HG03280 (cell line): ENCODE measurements around the gene SDHAF2.
"Not testable (repeated sequence)": the region's sequence is repeated elsewhere in the genome, so short reads cannot be mapped to it uniquely, and the experiment has no call there.

Source experiments
- ATAC-seq: cut with Tn5 transposase; IDR thresholded peaks from one replicate; pipeline ENCODE4 v1.9.1; 2021; ENCODE audit warnings: mild to moderate bottlenecking, moderate library complexity; ENCODE audit not compliant: unreplicated experiment

The SDHAF2 gene

DNA sequence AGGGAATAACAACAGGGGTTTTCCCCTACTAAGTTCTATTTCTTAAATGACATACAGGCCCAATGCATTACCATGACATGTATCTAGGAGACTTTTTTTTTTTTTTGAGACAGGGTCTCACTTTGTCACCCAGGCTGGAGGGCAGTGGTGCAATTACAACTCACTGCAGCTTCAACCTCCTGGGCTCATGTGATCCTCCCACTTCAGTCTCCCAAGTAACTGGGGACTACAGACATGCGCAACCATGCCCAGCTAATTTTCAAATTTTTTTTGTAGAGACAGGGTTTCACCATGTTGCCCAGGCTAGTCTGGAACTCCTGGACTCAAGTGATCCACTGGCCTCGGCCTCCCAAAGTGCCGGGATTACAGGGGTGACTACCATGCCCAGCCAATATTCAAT lies 7.7 kb upstream of the SDHAF2 start:
- no peak for ATAC-seq

DNA sequence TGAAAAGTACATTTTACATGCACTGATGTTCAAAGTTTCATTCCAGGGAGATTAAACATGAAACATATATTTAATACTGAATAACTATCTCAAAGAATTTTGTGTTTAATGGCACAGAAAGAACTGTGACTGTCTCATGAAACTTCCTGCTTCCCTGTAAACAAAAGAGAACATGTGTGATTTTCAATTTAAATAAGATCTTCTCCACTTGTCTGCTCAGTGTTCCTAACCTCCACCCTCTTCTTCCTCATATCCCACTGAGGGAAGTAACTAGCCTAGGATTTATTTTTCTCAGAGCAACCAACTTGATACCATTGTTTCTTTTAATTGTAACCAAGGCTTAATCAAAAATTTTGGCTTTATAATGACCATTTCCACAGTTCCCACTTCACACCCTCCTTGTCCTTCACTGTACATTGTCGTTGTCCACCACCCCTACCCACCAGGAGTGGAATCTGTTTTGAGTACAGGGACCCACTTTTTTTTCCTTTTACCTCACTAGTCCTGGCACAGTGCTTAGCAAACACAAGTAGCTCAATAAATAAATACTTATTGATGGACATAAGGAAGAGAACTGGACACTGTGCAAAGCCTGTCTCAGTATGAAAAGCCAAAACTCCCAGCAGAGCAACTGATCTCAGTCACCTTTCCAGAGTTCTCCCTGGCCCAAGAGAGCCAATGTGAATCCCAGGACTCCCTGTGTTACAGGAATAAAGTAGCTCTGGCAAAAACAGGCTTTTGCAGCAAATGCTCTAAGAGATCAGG lies 4.4 kb upstream of the SDHAF2 start:
- ATAC-seq: no peak

DNA sequence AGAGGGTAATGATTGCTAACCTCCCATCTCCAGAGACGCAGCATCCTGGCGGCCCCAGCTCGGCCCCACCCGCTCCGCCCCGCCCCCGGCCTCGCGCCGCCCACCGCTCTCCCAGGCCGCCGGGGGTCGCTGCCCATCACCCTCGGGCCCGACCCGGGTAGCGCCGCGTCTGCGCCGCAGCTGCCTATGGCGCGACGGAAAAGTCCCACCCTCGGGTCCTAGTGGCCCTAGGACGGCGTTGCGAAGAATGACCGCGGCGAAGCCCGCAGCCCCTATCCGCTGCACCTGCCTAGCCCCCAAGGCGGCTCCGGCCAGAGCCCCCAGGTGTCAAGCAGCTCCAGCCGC lies 606 bp upstream of the SDHAF2 start:
- peak; percentile 56 for ATAC-seq

DNA sequence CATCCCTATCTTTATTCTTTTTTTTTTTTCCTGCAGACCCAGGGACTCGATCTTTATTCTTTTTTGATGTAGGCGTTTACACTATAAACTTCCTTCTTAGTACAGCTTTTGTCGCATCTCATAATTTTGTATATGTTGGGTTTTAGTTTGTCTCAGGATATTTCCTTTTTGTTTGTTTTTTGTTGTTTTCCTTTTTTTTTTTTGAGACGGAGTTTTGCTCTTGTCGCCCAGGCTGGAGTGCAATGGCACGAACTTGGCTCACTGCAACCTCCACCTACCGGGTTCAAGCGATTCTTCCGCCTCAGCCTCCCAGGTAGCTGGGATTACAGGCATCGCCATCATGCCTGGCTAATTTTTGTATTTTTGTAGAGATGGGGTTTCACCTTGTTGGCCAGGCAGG lies 915 bp downstream of the SDHAF2 start:
- not testable (repeated sequence) for ATAC-seq

GRCh38 chr11:61437496-61437895 lies 7.6 kb downstream of the SDHAF2 start:
- no peak for ATAC-seq

- ATAC-seq: no peak
Measured at GRCh38 chr11:61439615-61440014, 9.7 kb downstream of the SDHAF2 start.

DNA sequence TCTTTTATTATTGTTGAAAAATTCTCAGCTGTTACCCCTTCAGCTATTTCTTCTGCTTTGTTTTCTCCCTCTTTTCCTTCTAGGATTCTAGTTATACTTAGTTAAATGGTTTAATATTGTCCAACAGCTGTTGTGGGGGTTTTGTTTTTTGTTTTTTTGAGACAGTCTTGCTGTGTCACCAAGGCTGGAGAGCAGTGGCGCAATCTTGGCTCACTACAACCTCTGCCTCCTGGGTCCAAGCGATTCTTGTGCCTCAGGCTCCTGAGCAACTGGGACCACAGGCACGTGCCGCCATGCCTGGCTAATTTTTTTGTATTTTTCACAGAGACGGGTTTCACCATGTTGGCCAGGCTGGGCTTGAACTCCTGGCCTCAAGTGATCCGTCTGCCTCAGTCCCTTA lies 12.7 kb downstream of the SDHAF2 start:
- ATAC-seq: no peak

- no peak for ATAC-seq
Measured at GRCh38 chr11:61445516-61445915, 15.6 kb downstream of the SDHAF2 start.

DNA sequence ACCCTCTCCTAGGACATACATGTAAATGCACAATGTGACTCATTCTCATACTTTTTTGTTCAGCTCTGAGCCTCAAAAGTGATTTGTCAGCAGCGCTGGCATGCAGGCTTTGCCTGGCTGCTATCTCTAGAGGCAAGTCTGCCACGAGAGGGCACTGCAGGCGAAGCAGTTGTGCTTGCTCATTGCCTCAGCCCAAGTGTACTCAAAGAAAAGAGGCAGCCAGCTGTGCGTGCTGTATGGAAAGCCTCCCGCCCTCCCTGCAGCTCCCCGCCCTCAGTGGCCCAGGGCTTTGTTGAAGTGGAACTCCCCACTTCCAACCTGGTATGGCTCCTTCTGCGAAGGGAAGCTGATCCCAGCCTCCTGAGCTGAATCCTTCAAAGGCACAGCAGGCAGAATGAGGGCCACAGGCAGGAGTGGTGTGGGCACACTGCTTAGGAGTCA lies 16.3 kb downstream of the SDHAF2 start:
- ATAC-seq: peak; percentile 81

DNA sequence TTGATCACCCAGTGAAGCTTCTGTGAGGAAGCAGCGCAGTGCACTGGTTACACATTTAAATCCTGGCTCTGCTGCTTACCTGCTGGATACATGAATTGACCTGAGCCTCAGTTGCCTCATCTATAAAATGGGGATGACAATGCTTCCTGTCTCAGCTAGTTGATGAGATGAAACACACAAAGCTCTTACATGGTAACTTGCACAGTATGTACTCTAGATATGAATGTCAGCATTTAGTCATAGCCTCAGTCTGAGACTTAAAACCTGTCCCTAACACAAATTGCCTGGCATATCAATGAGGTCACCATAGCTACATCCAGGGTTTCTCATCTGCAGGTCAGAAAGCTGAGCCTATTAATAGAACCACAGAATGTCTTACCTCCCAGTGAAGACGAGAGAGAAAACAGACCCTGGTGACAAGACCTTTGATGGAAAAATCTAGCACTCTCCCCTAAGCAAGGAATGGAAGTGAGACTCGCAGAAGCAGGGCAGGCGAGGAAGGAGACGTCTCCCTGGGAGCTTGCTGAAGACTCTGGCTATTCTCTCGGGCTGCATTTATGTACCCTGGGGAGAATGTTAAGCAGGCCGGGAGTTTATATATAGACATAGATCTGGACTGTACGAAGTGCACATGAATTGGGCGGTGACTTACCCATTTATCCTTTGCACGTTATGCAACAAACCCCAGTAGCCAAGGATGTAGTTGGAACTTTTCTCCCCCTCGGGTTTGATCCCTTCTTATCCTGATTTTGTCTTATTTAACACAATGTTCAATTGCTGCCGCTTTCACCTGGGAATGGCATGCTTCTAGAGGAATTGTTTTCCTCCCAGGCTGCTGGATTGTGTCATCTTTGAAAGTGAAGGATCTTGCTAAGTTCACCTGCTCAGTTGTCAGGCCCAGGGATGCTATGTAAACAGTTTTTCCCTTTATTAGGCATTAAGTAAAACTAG lies 18.0 kb downstream of the SDHAF2 start:
- no peak for ATAC-seq

DNA sequence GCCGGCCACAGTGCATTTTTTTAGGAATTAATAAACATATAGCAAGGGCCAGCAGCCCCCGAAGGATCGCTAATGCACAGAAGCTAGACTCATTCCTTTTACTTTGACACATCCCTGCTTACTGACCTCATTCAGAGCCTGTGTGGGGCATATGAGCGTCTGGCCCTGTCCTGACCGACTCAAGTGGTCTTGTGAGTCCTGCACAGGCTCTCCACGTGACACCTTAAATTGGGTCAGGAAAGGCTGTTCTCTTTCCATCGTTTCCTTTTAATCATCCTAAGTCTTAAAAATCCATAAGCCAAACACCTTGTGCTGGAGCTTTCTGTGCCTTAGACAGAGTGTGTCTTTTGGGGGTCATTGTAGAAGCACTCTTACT lies 18.6 kb downstream of the SDHAF2 start:
- ATAC-seq: no peak

- no peak for ATAC-seq
Measured at GRCh38 chr11:61452825-61453224, 22.9 kb downstream of the SDHAF2 start.

- ATAC-seq: no peak
Measured at GRCh38 chr11:61453695-61454094, 23.8 kb downstream of the SDHAF2 start.

- ATAC-seq: no peak
Measured at GRCh38 chr11:61454520-61454919, 24.6 kb downstream of the SDHAF2 start.

DNA sequence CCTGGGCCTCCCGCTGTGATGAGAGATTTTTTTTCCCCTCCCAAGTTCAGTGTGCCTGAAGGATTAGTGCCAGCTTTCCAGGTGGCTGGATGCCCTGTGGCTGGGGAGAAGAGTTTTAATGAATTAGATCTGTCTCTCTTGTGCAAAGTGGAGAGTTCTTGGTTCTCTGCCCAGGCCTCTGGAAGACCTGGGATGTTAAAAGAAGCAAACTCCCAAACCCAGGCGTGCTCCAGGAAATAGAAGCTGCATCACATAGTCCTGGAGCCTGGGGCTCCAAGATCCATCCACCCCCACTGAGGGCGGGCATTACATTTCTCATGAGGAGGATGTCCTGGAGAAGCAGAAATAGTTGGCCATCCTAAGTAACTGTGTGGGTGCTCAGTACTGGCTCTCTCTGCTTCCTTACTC lies 30.6 kb downstream of the SDHAF2 start:
- ATAC-seq: no peak

DNA sequence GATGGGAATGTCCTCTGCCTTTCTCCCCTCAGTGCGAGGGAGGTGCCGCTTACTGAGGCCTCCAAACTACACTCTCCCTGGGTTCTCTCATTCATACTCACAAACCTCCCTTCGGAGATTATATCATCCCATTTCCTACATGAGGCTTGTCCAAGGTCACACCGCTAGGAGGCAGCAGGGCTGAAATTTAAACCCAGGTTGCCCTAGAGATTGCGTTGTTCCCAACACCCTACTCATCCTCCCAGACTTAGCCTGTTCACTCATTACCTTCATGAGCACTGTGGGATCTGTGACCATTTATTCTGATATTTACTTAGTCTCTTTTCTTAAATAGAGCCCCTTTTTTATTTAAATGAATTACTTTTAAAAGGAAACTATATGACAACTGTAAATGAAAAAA lies 31.1 kb downstream of the SDHAF2 start:
- no peak for ATAC-seq

DNA sequence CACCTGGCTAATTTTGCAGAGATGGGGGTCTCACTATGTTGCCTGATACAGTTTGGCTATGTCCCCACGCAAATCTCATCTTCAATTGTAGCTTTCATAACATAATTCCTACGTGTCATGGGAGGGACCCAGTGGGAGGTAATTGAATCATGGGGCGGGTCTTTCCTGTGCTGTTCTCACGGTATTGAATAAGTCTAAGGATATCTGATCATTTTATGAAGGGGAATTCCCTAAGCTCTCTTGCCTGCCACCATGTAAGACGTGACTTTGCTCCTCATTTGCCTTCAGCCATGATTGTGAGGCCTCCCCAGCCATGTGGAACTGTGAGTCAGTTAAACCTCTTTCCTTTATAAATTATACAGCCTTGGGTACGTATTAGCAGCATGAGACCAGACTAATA lies 37.7 kb downstream of the SDHAF2 start:
- ATAC-seq: not testable (repeated sequence)

- ATAC-seq: no peak
Measured at GRCh38 chr11:61468002-61468401, 38.1 kb downstream of the SDHAF2 start.

GRCh38 chr11:61472282-61472681 lies 42.4 kb downstream of the SDHAF2 start:
- ATAC-seq: no peak

- no peak for ATAC-seq
Measured at GRCh38 chr11:61472868-61473267, 42.9 kb downstream of the SDHAF2 start.

DNA sequence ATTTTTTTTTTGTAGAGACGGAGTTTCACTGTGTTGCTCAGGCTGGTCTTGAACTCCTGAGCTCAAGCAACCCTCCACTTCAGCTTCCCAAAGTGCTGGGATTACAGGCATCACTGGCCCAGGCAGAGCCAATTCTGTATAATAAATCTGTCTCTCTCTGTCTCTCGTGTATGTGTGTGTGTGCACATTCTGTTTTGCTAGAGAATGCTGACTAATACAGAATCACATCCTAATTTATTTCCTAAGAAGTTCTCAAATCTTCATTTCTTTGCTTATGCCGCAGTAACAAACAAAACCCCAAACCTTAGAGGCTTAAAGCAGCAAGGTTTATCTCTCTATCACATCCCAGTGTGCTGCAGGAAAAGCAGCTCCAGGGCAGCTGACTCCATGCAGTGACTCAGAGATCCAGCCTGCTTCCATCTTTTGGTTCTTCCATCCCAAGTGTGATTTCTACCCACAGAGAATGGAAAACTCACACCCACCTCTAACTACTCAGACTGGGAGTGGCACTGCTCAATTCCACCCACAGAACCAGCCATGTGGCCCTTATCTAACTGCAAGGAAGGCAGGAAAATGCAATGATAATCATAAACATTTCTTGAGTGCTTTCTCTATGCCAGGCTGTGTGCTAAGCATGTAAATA lies 43.6 kb downstream of the SDHAF2 start:
- ATAC-seq: no peak
